ENCODE data around the gene SFT2D3. TPM values are rescaled to one million over a fixed set of nuclear protein-coding genes. Genes with fewer than 3 reads are reported as not detected.

The SFT2D3 gene
- total and polyA plus RNA-seq, 2 of the 8 experiments (the other 6 are each of a cell fraction or from before 2014, with no cell fraction given): 7.3 to 10.3 TPM

DNA sequence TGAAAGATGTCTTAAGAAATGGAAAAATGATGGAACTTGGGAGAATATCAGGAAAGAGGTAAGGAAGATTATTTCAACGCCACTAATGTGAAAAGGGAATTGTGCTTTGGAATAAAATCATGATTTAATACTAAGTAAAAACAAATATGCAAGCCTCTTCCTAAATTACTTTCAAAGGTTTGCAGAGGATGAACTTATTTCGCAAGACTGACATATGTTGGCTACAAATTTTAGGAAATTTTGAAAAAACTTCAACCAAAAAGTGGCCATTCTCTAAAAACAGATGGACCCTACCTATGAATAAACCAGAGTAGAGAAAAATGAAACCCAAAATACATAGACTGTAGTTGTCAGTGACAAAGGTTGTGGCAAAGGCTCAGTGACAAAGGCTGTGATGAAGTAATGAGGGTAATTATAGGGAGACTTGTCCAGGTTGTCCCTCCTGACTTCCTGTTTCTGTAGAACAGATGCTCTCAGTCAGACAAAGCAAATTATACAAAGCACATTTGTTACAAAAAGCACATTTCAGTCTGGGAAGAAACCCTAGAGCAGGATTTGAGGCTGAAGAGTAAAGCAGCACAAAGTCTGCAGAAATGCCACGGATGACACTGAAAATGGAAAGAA is 39.5 kb downstream of the SFT2D3 start:
- FAIRE-seq: no peak
- no peak overlapping the region for H3K14ac ChIP-seq (ENCODE audit: insufficient read length)
- H2BK20ac ChIP-seq (ENCODE audit: low read length): no peak overlapping the region
- ChIA-PET POLR2A (ENCODE audit: partially characterized antibody) (no interaction called here), CTCF (ENCODE audit: partially characterized antibody) (no interaction called here)
- H2BK12ac ChIP-seq (ENCODE audit: low read depth, low read length): no peak overlapping the region
- H3K23me2 ChIP-seq (ENCODE audit: low read depth, low read length): no peaks in the 10 kb centered on the region
- H4K8ac ChIP-seq (ENCODE audit: extremely low read depth, insufficient read depth, low read length): no peak overlapping the region
- no peak overlapping the region for H4K5ac ChIP-seq (ENCODE audit: insufficient read length, low read depth, low read length)
- H3K9me3 ChIP-seq (ENCODE audit: insufficient read depth in 2 of 2, low read depth in 1 of 2, low read length in 1 of 2): no peaks in the 10 kb centered on the region
- H2BK15ac ChIP-seq (ENCODE audit: low read length): no peak overlapping the region
- no peak overlapping the region for H4K91ac ChIP-seq (replicated peaks; ENCODE audit: insufficient read length, low read length)
- no peaks in the 10 kb centered on the region for H3K79me1 ChIP-seq (ENCODE audit: low read depth, low read length)
- no peak overlapping the region for H2AK5ac ChIP-seq (ENCODE audit: low read depth, low read length)
- no peak overlapping the region for H2AFZ ChIP-seq (ENCODE audit: low read length)
- no peaks in the 10 kb centered on the region for H3K27me3 ChIP-seq (replicated peaks in 1 of 4; ENCODE audit: control insufficient read depth in 3 of 4, extremely low read depth in 1 of 4, insufficient read depth in 3 of 4, low read length in 3 of 4)
- no peak overlapping the region for H3K23ac ChIP-seq (ENCODE audit: insufficient read length)
- H3K9ac ChIP-seq (replicated peaks in 1 of 4; ENCODE audit: extremely low read depth in 1 of 4, low read depth in 3 of 4, low read length in 3 of 4): no peak overlapping the region
- H3K4me1 ChIP-seq (replicated peaks in 1 of 4; ENCODE audit: control insufficient read depth in 3 of 4, insufficient read depth in 4 of 4, low read length in 3 of 4): no peaks in the 10 kb centered on the region
- no peak overlapping the region for H3K56ac ChIP-seq (replicated peaks; ENCODE audit: insufficient read length, low read depth, low read length)
- no peaks in the 10 kb centered on the region for H3K79me2 ChIP-seq (ENCODE audit: control insufficient read depth in 1 of 2, insufficient read depth in 2 of 2, low read length in 2 of 2)
- peaks cover 0 to 24% (median 5%) of the 10 kb centered on the region in 4 experiments; a peak in 4 of 8 replicates for H3K36me3 ChIP-seq (ENCODE audit: control insufficient read depth in 2 of 4, insufficient read depth in 4 of 4, low read length in 3 of 4)
- no peak overlapping the region for H3K4ac ChIP-seq (replicated peaks; ENCODE audit: insufficient read length, low read depth, low read length)
- 90% methylated on average over 3 of the region's 3 CpGs; no CpG with 5 or more reads in 1 of the 2 experiments for WGBS, 2 experiments (ENCODE audit: extremely low coverage in 1 of 2, insufficient coverage in 1 of 2, insufficient read length in 1 of 2, insufficient replicate concordance in 2 of 2, low coverage in 1 of 2, low lambda C conversion rate in 2 of 2, missing lambda C conversion rate in 1 of 2)
- TF ChIP-seq FOSL1 (IDR thresholded peaks at IDR 0.05; ENCODE audit: insufficient read depth, low read depth, low read length) (no peak), TCF12 (IDR thresholded peaks at IDR 0.05; ENCODE audit: low read depth, low read length) (no peak), GABPA (IDR thresholded peaks at IDR 0.05; ENCODE audit: borderline replicate concordance, insufficient read depth, low read length) (no peak), CHD1 (IDR thresholded peaks at IDR 0.05; ENCODE audit: low read depth, low read length) (no peak), TAF1 (IDR thresholded peaks at IDR 0.05; ENCODE audit: low read depth, low read length) (no peak), CHD2 (IDR thresholded peaks at IDR 0.05; ENCODE audit: low read length) (no peak), KDM1A (IDR thresholded peaks at IDR 0.05; ENCODE audit: borderline replicate concordance, low read length) (no peak)
- TF ChIP-seq, protein P1, sequence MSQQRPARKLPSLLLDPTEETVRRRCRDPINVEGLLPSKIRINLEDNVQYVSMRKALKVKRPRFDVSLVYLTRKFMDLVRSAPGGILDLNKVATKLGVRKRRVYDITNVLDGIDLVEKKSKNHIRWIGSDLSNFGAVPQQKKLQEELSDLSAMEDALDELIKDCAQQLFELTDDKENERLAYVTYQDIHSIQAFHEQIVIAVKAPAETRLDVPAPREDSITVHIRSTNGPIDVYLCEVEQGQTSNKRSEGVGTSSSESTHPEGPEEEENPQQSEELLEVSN (IDR thresholded peaks at IDR 0.05): no peak
- H2BK5ac ChIP-seq (ENCODE audit: low read depth, low read length): no peak overlapping the region
- no peak overlapping the region for H3K27ac ChIP-seq (ENCODE audit: low read depth, low read length)
- no peak overlapping the region for H3K4me3 ChIP-seq (ENCODE audit: extremely low read depth in 1 of 4, insufficient read depth in 2 of 4, low read depth in 3 of 4, low read length in 4 of 4)
- DNase-seq (ENCODE audit: low read depth in 1 of 2, low spot score in 2 of 2): no peak
- no peak overlapping the region for H2BK120ac ChIP-seq (replicated peaks; ENCODE audit: low read depth, low read length)
- H3K4me2 ChIP-seq (ENCODE audit: insufficient read depth in 1 of 2, low read depth in 2 of 2, low read length in 2 of 2): no peak overlapping the region
- H4K20me1 ChIP-seq (replicated peaks in 1 of 2; ENCODE audit: control insufficient read depth in 1 of 2, insufficient read depth in 2 of 2, low read length in 2 of 2): peaks cover 1 to 3% of the 10 kb centered on the region in 2 experiments
- no peak overlapping the region for H3K18ac ChIP-seq (ENCODE audit: extremely low read depth, low read length)

Measured in H1 (cell line).